Spleen (tissue), 11 donors: ENCODE results near the gene TCEA2. TPM values are rescaled to one million over a fixed set of nuclear protein-coding genes. Genes with fewer than 3 reads are reported as not detected.

ENCODE experiments used
- DNase-seq: peaks from one replicate; pipeline ENCODE4 v3.0.0-alpha.2; 2020
- H3K27ac ChIP-seq, 8 donors: fragments of 200-600 bp; sonication (generic) in 7 of 8; 1 replicate in 4 of 8; 2 replicates in 4 of 8; pipeline versions ENCODE4 v1.5.0 to v1.8.0; 2016 to 2021; ENCODE audit warnings: inconsistent platforms in 4 of 8, mild to moderate bottlenecking in 4 of 8, moderate library complexity in 1 of 8
- H3K27me3 ChIP-seq, 7 donors: fragments of 200-600 bp; sonication (generic) in 6 of 7; replicated peaks in 1 of 7; 1 replicate in 4 of 7; 2 replicates in 3 of 7; pipeline versions ENCODE4 v1.5.0 to v1.8.0; 2016 to 2021; ENCODE audit warnings: inconsistent platforms in 3 of 7, mild to moderate bottlenecking in 1 of 7
- H3K36me3 ChIP-seq, 6 donors: fragments of 200-600 bp; sonication (generic) in 5 of 6; 1 replicate in 4 of 6; 2 replicates in 2 of 6; pipeline versions ENCODE4 v1.5.0 to v1.8.0; 2016 to 2021; ENCODE audit warnings: inconsistent platforms in 2 of 6
- H3K4me1 ChIP-seq, 6 donors: fragments of 200-600 bp; sonication (generic) in 5 of 6; 1 replicate in 3 of 6; 2 replicates in 3 of 6; pipeline versions ENCODE4 v1.5.0 to v1.8.0; 2016 to 2021; ENCODE audit warnings: inconsistent platforms in 3 of 6
- H3K4me3 ChIP-seq, 8 donors: fragments of 200-600 bp; sonication (generic) in 7 of 8; 1 replicate in 4 of 8; 2 replicates in 4 of 8; pipeline versions ENCODE4 v1.5.0 to v1.8.0; 2016 to 2021; ENCODE audit warnings: inconsistent platforms in 4 of 8, mild to moderate bottlenecking in 4 of 8, moderate library complexity in 2 of 8
- H3K9me3 ChIP-seq, 8 donors: fragments of 200-600 bp; sonication (generic) in 7 of 8; 1 replicate in 4 of 8; 2 replicates in 4 of 8; pipeline versions ENCODE4 v1.5.0 to v1.8.0; 2016 to 2021; ENCODE audit warnings: inconsistent platforms in 4 of 8
- CTCF ChIP-seq, 11 experiments: fragments of 200-600 bp in 7 of 11; fragments of 450-650 bp in 4 of 11; sonication (generic) in 4 of 11; IDR thresholded peaks in 8 of 11; conservative IDR thresholded peaks in 3 of 11; 1 replicate in 7 of 11; 2 replicates in 4 of 11; pipeline versions ENCODE4 v1.4.0 to v1.8.0; 2016 to 2021; ENCODE audit warnings: antibody characterized with exemption in 11 of 11, inconsistent platforms in 4 of 11, mild to moderate bottlenecking in 1 of 11
- POLR2A ChIP-seq, 3 donors: fragments of 450-650 bp; IDR thresholded peaks; one replicate each; pipeline ENCODE4 v1.5.1; 2017; ENCODE audit warnings: antibody characterized with exemption in 3 of 3, mild to moderate bottlenecking in 1 of 3
- POLR2AphosphoS5 ChIP-seq, 3 donors: sonication (generic); formaldehyde crosslinking; IDR thresholded peaks; one replicate each; pipeline ENCODE4 v1.5.1; 2017; ENCODE audit warnings: antibody characterized with exemption in 3 of 3
- WGBS, 5 donors: extraction: QIAGEN DNeasy Blood & Tissue Kit in 3 of 5; methylation state at CpG; one replicate each; pipeline versions ENCODE4 v1.1.5 to v1.1.7; 2013 to 2018; 5-methylcytosine and 5-hydroxymethylcytosine counted together
- intact Hi-C: fragments of 100-400 bp; cut with DNase I; formaldehyde crosslinking; loops from one replicate; pipeline ENCODE4 v1.15.0; 2023; ENCODE audit warnings: low total_unique reads
- polyA plus RNA-seq, 3 donors: library from polyadenylated mRNA; stranded (reverse); fragments of 200-250 nt; gene quantifications; one replicate each; pipeline ENCODE4 v1.2.1, GENCODE V29; 2013
- total RNA-seq, 7 donors: library from RNA; depleted of rRNA in 3 of 7; stranded (reverse); fragments of >200 nt in 3 of 7; fragmentation: NEBNext Ultra II Directional in 4 of 7; extraction: Animal tissue kit (Norgen Biotek cat#: 25700) in 4 of 7; gene quantifications; one replicate each; pipeline versions ENCODE4 v1.1.0 to v1.2.1, GENCODE V29; 2016 to 2021
- donor health status: healthy with polysubstance abuse.
- donor health status: DM: no; HTN: no; CAD: no; lungs with moderate emphysema.
- donor health status: DM: no; HTN: no; CAD: no.
- donor health status: Bipolar disorder and iron deficiency.
- donor health status: healthy.
- donor health status: DM: no; HTN: no; CAD: no.
- donor health status: DM: yes; HTN: yes; CAD: no.

TCEA2 gene
- total and polyA plus RNA-seq, 10 donors: 18.6 to 60.8 (median 43.2) TPM

- WGBS, 5 donors: 0 to 2% (median 1%) methylated on average over 7 to 91 of the region's 91 CpGs
- peak overlapping the region; percentile 59 to 90 (median 84) for H3K27ac ChIP-seq
Measured at GRCh38 chr20:64038565-64039292, 24.3 kb upstream of the TCEA2 start.

GRCh38 chr20:64039293-64040160 is 23.5 kb upstream of the TCEA2 start:
- peaks cover 0 to 12% (median 5%) of the 10 kb centered on the region in 6 donors for H3K36me3 ChIP-seq
- intact Hi-C loops: loop anchor here (10.0 kb wide), 1 partner anchor 55 kb away; the partner anchor contains the start of gene PRPF6
- H3K27me3 ChIP-seq: peaks cover 0 to 63% (median 10%) of the 10 kb centered on the region in 7 donors
- DNase-seq: no peak
- H3K27ac ChIP-seq: peak overlapping the region; percentile 59 to 90 (median 84)
- H3K4me3 ChIP-seq: peak overlapping the region in 7 of 8 donors; percentile 57 to 94 (median 69)
- H3K4me1 ChIP-seq: peaks cover 29 to 93% (median 68%) of the 10 kb centered on the region in 6 donors
- no peaks in the 10 kb centered on the region for H3K9me3 ChIP-seq
- TF ChIP-seq POLR2AphosphoS5 (IDR thresholded peaks at IDR 0.05) (peak; percentile 33 to 71 (median 41)), CTCF (IDR thresholded peaks at IDR 0.05 in 8 of 11, conservative IDR thresholded peaks at IDR 0.05 in 3 of 11) (no peak), POLR2A (IDR thresholded peaks at IDR 0.05) (no peak)
- 16 to 32% (median 20%) methylated on average over 13 to 17 of the region's 17 CpGs for WGBS, 5 donors

More at GRCh38 chr20:64038565-64039292, 24.3 kb upstream of the TCEA2 start:
- DNase-seq: peak; percentile 97
- Histone ChIP-seq H3K4me3 (peak overlapping the region; percentile 52 to 94 (median 66)), H3K27me3 (peaks cover 0 to 63% (median 10%) of the 10 kb centered on the region in 7 donors), H3K36me3 (peaks cover 0 to 20% (median 11%) of the 10 kb centered on the region in 6 donors), H3K4me1 (peaks cover 29 to 93% (median 72%) of the 10 kb centered on the region in 6 donors), H3K9me3 (no peaks in the 10 kb centered on the region)
- TF ChIP-seq POLR2AphosphoS5 (IDR thresholded peaks at IDR 0.05) (peak; percentile 44 to 84 (median 76)), CTCF (IDR thresholded peaks at IDR 0.05 in 8 of 11, conservative IDR thresholded peaks at IDR 0.05 in 3 of 11) (peak; percentile 71 to 93 (median 89)), POLR2A (IDR thresholded peaks at IDR 0.05) (no peak)
- intact Hi-C loops: loop anchor here (10.0 kb wide), 1 partner anchor 54 kb away; the partner anchor contains the start of gene PRPF6

GRCh38 chr20:64040231-64041039 is 22.6 kb upstream of the TCEA2 start:
- 55 to 63% (median 60%) methylated on average over 9 to 12 of the region's 12 CpGs for WGBS, 5 donors
- Histone ChIP-seq H3K9me3 (no peaks in the 10 kb centered on the region), H3K27me3 (peaks cover 0 to 66% (median 10%) of the 10 kb centered on the region in 7 donors), H3K27ac (peak overlapping the region in 7 of 8 donors; percentile 3 to 90 (median 86)), H3K4me3 (no peak overlapping the region), H3K36me3 (peaks cover 0 to 3% (median 0%) of the 10 kb centered on the region in 6 donors), H3K4me1 (peaks cover 29 to 94% (median 69%) of the 10 kb centered on the region in 6 donors)
- TF ChIP-seq POLR2AphosphoS5 (IDR thresholded peaks at IDR 0.05) (no peak), CTCF (IDR thresholded peaks at IDR 0.05 in 8 of 11, conservative IDR thresholded peaks at IDR 0.05 in 3 of 11) (no peak), POLR2A (IDR thresholded peaks at IDR 0.05) (no peak)
- intact Hi-C loops: no loop called here
- peak; percentile 78 for DNase-seq
